Fibroblast of mammary gland (primary cell): ENCODE results near the gene CTDP1.

Experiments
- DNase-seq: peaks from one replicate; pipeline ENCODE4 v3.0.0-alpha.2; 2010; ENCODE audit warnings: low read depth
- H3K4me3 ChIP-seq: 2 replicates; pipeline ENCODE4 v1.5.1; 2011; ENCODE audit warnings: low read depth, mild to moderate bottlenecking, low read length, moderate library complexity; ENCODE audit not compliant: control insufficient read depth
- CTCF ChIP-seq: conservative IDR thresholded peaks from 2 replicates; pipeline ENCODE4 v1.5.1; 2011; ENCODE audit warnings: low read depth, low read length, inconsistent platforms; ENCODE audit not compliant: control insufficient read depth, insufficient read depth

CTDP1 gene

GRCh38 chr18:79796531-79797405 is 117.2 kb downstream of the CTDP1 start:
- TF ChIP-seq CTCF: no peak
- DNase-seq: peak; percentile 31
- no peak overlapping the region for H3K4me3 ChIP-seq

- TF ChIP-seq CTCF: no peak
- DNase-seq: peak; percentile 16
- H3K4me3 ChIP-seq: peak within 1 kb of the TSS; percentile 1
Observed at GRCh38 chr18:79797518-79798345, 118.1 kb downstream of the CTDP1 start, which contains the start of gene KCNG2. KCNG2 (plus strand) TSS chr18:79797938; CDS start chr18:79863668, 65,730 bp downstream.

GRCh38 chr18:79798346-79798998 is 118.9 kb downstream of the CTDP1 start:
- TF ChIP-seq CTCF: no peak
- DNase-seq: no peak
- peak overlapping the region; percentile 1 for H3K4me3 ChIP-seq

GRCh38 chr18:79798999-79799370 is 119.4 kb downstream of the CTDP1 start:
- no peak overlapping the region for H3K4me3 ChIP-seq
- no peak for TF ChIP-seq CTCF

DNA sequence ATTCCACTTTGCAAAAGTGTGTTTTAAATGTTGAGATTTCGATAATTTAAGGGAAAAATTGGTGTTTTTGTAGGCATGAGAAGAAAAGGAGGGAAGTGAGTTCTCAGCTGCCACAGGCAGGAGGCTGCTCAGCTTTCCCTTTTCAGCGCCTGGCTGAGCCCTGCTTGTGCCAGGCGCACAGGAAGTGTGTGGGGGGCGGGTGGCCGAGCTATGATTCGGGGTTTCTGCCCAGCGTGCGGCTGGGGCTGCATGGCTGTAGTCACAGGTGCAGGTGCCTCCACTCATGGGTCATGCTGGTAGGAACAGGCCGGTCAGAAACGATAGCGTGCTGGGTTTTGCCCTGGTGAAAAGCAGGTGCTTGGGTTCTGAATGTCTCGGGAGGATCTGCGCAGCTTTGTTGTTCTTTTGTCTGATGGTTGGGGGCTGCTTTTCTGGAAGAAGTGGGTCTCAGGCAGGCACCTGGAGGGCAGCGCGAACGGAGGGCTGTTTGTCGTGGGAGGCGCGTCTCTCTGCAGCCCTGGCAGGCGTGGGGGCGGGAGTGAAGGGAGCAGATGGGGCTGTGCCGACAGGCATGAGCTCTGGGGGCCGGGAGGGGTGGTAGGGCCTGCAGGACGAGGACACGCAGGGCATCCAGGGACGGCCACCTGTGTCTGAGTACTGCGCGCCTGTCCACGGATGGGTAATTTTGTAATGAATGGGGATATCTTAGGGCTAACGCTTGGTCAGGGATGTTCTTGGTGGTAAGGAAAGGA is 120.2 kb downstream of the CTDP1 start:
- TF ChIP-seq CTCF: no peak
- DNase-seq: no peak
- no peak overlapping the region for H3K4me3 ChIP-seq

More at GRCh38 chr18:79798999-79799370, 119.4 kb downstream of the CTDP1 start:
- DNase-seq: no peak

GRCh38 chr18:79800371-79801180 is 121.0 kb downstream of the CTDP1 start:
- no peak overlapping the region for H3K4me3 ChIP-seq
- no peak for DNase-seq
- TF ChIP-seq CTCF: no peak
